DMS 273 treated with DMSO at 0.1 percent for 48 hours (cell line): ENCODE data around the gene PEAK3.

Source experiments
- DNase-seq: peaks from one replicate; lab custom pipeline; 2025; lab: John Stamatoyannopoulos, UW

The PEAK3 gene, protein sequence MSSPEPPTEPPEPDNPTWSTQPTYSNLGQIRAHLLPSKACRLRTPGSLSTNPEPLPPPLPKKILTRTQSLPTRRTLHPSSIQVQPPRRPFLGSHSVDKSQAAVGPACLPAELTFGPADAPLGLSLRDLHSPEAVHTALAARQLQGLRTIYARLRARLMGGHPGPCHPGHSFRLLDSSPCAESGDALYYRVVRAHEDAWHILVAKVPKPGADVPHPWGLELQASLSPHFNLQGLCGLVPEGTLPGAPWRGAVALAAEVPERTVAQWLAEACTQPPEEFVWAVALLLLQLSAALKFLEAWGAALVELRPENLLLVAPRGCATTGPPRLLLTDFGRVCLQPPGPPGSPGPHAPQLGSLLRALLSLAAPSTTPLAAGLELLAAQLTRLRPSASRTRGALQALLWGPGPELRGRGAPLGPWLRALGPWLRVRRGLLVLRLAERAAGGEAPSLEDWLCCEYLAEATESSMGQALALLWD

DNA sequence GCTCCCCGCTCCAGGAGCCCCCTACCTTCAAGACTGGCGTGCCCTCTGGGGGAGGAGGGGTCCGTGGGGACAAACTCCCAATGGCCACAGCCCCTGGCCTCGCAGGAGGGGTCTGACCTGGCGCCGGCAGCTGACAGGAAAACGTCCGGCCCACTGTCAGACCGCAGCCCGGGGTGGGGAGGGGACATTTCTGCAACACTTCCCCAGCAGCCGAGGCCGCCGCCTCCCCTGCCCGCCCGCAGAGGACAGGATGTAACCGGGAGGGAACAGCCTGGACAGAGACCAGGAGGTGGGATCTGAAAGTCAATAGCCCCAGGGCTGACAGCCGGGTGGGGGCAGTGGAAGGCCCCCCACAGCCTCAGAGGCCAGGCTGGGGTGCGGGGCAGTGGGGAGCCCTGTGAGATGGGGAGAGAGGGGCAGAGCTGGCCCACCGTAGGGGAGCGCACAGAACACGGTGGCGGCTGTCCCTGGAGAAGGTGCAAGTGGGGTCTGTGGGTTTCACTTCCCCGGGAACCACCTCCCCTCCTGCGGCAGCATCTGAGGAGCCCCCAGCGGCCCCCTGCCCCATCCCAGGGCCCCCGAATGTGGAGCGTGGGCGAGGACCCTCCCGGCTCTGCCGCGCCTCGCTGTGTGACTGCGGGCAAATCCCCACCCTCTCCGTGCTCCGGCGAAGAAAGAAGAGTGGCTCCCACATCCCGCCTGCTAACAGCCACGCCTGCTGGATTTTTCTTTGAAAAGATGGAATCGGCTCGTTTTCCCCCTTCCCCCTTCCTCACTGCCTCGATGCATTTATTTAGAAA is at the start of gene PEAK3:
TSS of gene PEAK3 (minus strand) at position 114 of the 800 bp plus-strand sequence. CDS start 1,244 bp downstream, outside the sequence.
- DNase-seq, result no peak

DNA sequence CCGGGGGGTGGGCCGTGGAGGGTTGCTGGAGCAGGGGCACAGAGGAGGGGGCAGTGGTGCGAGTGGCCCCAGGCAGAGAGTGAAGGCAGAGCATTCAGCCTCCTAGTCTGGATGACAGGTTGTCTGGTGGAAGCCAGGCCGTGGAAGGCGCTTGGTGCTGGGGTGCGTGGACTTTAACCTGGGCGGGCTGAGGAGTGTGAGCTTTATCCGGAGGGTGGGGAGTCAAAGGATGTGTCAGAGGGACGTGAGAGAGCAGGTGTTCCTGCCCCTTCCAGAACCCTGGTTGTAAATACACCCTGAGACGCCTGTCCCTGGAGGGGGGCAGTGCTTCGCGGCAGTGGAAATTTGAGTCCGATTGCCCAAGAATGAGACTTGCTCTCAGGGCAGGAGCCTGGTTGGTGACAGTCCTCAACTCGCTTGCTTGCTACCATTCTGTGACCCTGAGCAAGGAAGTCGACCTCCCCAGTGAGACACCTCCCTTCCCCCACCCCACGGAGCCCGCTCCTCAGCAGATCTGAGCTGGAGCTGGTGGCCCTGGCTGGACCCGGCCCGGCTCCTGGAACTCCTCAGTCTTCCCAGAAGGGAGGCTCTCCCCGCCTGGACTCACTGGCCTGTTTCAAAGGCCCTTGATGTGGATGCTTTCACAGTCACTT is 48.8 kb upstream of the PEAK3 start:
- DNase-seq, result no peak

DNA sequence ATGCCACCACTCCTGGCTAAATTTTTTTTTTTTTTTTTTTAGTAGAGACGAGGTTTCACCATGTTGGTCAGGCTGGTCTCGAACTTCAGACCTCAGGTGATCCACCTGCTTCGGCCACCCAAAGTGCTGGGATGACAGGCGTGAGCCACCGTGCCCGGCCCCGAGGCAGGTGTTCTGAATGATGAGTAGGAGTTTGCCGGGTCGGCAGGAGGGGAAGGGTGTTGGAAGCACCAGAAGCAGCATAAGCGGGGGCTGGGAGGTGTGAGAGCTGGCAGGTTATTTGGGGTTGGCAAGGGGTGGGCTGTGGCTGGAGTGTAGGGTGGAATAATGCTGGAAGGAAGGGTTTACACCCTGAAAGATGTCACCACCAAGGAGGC is 48.3 kb upstream of the PEAK3 start:
- no peak for DNase-seq

DNA sequence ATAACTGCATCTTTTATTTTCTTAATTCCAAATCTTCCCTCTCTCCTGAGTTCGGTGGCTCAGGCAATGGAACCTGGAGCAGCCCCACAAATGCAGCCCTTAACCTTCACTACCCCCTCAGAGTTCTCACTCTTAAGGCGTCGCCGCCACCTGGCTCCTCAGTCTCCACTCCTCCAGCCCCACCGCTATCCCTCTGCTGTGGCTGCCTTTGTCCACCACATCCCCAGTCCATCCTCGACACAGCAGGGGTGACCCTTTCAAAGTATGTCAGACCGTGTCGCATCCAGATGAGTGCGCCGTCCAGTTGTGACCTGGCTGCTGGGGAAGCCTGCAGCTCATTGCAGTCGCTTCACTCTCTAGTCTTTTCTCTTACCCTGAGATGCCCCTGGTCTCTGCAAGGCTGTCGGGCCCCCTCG is 47.5 kb upstream of the PEAK3 start:
- DNase-seq, result no peak

DNA sequence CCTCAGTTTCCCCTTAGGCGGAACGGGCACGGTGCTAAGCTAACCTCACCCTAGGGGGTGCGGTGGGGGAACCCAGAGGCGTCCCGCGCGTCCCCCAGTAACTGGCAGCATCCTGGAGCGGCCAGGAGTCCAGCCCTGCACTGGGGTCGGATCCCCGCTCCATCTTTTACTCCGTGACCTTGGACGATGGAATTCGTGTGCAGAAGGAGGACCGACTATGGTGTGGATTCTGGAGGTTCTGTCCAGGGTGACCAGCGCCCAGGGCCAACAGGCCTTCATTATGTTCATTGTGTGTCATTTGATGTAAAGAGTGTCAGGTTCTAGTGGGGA is 47.1 kb upstream of the PEAK3 start:
- DNase-seq, result no peak

DNA sequence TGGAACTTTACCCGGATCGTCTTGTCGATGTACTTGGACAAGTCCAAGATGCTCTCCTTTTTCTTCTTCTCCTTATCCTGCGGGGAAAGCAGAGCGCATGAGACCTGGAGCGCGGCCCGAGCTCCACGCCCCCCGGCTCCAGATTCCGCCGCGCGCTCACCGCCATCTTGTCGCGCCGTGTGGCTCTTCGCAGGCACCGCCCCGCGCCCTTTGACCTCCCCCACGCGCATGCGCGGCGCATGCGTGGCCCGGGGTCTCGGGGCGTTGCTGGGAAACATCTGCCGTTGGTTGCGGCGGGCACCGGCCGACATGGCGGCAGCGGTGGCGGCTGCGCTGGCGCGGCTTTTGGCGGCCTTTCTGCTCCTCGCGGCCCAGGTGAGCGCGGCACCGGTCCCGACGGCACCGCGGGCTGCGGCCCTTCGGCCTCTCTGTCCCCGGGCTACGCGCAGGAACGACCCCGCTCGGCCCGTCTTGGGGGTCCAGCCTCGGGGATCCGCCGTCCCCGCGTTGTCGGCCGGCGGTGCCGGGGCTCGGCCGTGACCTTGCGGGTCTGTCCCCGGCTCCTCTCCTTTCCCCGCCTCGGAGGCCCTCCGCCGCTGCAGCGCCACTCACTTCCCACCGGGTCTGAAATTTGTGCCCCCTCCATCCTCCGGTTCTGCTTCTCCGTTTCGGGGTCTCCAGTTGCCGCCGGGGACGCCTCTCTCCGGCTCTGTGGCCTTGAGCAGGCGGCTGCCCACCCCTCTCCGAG is 46.6 kb upstream of the PEAK3 start, which contains the start of the genes LSM7 and SPPL2B:
TSS of gene LSM7 (minus strand) at position 186 of the 748 bp plus-strand sequence. CDS start at position 166, 20 bp downstream.
TSS of gene SPPL2B (plus strand) at position 284 of the 748 bp plus-strand sequence. CDS start at position 310, 26 bp downstream.
- peak; percentile 46 for DNase-seq

DNA sequence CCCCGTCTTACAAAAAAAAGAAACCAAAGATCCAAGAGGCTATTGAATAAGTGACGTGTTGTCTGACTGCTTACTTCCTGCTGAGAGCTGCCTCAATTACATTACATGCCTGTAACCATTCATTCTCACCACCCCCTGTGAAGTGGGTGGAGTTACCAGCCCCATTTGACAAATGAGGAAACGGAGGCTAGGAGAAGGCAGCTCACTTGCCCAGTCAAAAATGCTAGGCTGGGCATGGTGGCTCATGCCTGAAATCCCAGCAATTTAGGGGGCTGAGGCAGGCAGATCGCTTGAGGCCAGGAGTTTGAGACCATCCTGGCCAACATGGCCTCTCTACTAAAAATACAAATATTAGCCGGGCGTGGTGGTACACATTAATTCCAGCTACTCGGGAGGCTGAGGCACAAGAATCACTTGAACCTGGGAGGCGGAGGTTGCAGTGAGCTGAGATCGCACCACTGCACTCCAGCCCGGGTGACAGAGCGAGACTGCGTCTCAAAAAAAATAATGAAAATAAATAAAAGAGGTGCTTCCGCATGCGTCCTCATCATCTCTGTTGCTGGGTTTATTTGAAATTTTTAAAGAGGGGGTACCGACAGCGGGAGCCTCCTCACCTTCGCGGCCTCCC is 45.9 kb upstream of the PEAK3 start:
- peak; percentile 48 for DNase-seq

DNA sequence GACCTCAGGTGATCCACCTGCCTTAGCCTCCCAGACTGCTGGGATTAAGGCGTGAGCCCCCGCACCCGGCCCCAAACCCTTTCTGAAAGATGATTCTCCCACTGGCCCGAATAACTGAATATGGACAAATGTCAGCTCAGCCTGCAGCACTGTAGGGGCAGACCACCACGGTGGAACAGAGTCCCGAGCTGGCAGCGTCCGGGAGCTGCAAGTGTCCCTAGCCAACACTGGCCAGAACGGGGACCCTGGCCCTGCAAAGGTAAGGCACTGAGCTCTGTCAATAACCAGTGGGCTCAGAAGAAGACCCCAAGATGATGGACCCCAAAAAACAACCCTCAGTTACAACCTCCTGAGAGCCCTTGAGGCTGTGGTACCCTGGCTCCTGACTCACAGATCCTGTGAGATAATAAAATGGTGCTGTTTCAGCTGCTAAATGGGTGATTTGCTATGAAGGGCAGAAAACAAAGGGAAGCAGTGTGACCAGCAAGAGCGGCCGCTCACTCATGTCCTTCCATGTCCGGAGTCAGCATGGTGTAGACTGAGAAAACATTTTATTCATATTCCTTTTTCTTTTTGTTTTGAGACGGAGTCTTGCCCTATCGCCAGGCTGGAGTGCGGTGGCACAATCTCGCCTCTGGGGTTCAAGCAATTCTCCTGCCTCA is 44.9 kb upstream of the PEAK3 start:
- DNase-seq, result no peak

DNA sequence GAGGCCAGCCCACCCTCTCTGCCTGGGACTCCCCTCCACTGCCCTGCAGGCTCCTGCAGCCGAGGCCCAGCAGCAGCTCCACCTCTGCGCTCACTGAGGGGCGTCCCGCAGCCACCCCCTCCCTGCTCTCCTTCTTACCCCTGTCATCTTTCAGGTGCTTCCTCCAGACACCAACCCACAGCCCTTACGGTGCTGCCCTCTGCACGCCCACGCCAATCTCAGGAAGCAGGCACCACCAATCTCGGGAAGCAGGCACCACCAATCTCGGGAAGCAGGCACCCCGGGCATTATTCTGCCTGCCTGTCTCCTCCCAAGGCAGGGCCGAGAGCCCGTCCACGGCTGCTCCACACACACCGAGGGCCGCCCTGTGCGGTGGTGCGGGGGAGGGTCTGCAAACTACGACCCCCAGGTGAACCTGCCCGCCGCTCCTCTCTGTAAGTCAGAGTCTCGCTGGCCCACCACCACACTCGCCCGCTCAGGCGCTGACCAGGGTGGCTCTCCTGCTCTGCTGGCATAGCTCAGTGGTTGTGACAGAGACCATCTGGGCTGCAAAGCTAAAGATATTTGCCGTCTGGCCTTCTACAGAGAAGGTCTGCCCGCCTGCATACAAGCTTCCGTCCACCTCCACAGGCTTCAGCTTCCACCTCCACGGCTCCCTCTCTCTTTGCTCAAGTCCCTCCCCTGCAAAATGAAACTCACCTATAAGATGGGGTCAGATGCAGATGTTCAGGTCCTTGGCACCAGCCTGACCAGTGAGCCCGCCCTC is 43.5 kb upstream of the PEAK3 start:
- DNase-seq, result no peak

DNA sequence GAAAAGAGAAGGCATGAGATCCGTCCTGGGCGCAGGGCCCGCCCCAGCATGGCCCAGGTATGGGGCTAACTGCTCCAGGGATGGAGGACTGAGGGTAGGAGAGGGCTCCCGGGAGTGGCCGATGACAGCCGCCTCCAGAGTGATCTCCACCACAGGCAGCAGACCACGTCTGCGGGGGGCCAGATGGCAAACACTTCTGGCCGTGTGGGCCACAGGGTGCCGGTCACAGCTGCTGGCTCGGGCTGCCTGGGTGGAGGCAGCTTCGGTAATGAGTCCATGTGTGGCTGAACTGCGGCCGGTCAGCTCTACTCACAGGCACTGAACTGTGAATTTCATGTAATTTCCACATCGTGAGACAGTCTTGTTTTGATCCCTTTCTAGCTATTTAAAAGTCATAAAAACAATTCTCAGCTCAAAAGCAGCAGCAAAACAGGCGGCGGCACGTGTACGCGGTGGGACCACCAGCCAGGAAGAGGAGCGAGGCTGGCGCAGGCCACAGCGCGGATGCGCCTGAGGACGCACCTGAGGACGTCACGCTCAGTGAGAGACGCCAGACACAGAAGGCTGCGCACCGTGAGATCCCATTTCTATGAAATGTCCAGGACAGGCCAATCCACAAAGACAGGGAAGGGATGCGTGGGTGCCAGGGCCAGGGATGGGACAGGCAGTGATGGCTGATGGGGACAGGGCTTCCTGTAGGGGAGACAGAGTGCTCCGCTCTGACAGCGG is 42.4 kb upstream of the PEAK3 start:
- no peak for DNase-seq

DNA sequence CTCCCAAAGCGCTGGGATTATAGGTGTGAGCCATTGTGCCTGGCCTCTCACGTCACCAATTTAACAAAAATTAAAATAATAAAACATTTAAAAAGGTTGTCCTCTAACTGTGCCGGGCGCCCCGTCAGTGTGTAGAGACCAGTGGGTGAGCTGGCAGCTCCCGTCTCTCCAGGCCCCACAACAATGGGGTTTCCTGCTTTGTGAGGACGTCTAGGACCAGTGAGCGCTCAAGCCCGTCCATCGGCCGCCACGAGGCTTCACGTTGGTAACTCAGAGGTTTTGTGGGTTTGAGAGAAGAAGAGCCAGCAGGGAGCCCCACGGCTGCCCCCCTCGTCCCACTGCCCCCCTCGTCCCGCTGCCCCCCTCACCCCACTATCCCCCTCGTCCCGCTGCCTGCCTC is 41.7 kb upstream of the PEAK3 start:
- no peak for DNase-seq

DNA sequence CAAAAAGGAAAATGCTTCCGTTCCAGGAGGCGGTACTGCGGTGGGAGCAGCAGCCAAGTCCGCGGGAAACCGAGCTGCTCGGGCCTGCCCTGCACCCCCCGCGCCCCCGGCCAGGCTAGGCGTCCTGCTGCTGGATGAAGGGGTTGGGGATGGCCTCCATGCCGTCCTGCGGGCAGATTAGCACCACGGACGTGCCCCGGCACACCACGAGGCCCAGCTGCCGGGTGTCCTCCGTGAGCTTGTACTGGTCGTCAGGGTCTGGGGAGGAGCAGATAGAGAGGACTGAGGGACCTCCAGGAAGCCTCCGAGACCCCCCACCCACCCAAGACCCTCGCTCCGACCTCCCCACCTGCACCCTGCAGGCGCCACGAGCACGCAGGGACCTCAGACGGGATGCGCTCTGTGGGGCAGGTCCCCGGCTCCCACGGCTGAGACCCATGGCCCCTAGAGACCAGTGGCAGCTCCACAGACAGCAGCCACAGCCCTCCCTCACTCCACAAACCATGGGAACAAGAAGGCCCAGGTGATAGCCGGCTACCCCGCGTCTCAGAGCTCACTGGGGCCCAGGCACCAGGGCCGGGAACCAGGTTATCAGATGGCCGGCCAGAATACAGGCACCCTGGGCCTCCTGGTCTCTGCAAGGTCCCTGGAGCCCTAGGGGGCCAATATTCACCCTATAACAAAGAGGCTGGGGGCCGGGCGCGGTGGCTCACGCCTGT is 39.7 kb upstream of the PEAK3 start:
- no peak for DNase-seq

DNA sequence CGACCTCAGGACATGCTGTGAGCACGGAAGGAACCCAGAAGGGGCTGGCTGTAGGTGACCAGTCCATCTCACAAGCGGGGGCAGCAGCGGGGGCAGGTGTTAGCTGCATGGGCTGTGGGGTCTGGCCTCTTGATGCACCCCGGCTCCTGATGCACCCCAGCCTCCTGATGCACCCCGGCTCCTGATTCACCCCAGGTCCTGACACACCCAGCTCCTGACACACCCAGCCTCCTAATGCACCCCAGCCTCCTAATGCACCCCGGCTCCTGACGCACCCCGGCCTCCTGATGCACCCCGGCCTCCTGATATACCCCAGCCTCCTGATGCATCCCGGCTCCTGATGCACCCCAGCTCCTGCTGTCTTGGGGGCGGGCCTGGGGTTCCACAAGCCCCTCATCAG is 39.0 kb upstream of the PEAK3 start:
- DNase-seq, result no peak

DNA sequence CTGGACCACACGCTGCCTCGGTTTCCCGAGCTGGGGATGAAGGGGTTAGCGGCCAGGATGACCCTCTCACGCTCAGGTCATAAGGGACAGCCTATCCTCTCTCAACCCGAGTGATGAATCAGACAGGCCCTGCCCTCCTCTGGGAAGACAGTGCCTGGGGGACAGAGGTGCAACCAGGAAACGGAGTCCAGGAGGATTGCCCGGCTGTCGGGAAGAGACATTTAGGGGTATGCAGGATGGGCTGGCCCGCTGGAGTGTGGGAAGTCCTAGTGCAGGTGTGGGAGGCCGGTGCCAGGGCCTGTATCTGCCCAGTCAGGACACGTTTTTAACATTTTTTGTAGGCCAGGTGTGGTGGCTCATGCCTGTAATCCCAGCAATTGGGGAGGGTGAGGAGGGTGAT is 38.1 kb upstream of the PEAK3 start:
- DNase-seq, result no peak

DNA sequence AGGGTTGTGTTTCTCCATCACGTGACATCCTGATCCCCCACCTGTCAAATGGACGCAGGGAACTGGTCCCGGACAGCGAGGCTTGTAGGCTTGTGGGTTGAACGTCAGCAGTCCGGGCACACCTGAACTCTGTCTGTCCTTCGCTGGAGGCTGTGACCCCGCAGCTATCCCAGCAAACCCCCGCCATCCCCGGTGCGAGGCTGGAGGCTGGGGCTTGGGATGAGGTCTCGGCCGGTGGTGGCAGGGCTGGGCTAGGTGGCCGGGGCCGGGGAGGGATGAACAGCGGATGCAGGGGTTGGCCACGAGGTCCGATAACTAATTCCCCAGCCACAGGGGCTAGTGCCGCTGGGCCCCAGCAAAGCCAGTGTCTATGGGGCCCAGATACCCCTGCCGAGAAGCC is 37.6 kb upstream of the PEAK3 start:
- no peak for DNase-seq

DNA sequence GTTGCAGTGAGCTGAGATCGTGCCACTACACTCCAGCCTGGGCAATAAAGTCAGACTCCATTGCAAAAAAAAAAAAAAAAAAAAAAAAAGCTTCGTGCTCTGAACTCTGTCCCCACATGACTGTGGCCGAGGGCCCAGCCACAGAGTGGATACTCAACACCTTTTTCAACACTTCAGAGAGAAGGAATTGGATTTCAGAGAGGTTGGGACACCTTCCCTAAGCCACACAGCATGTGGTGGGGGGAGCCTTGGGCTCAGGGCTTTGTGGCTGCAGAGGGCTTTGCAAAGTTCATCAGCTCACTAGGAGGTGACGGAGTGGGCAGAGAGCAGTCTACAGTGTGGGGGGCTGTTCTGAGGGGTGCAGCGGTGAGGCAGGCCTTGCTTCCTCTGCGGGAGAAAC is 36.9 kb upstream of the PEAK3 start:
- DNase-seq, result no peak

DNA sequence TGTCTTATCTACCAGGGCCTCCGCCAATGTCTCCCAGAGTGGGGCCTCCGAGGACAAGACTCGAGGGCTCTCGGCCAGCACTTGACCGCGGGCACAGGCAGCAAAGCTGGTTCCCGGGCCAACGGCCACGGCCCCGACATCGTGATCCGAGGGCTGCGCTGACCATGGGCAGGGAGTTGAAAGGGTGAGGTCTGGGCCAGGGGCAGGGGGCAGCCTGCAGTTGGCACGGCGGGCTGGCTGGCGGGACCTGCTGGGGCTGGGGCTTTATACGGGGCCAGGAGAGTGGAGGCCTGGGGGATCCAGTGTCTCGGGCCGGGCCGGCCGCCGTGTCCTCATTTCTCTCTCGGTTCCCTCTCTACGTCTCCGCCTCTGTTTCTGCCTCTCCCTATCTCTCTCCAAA is 35.8 kb upstream of the PEAK3 start:
- DNase-seq, result no peak

DNA sequence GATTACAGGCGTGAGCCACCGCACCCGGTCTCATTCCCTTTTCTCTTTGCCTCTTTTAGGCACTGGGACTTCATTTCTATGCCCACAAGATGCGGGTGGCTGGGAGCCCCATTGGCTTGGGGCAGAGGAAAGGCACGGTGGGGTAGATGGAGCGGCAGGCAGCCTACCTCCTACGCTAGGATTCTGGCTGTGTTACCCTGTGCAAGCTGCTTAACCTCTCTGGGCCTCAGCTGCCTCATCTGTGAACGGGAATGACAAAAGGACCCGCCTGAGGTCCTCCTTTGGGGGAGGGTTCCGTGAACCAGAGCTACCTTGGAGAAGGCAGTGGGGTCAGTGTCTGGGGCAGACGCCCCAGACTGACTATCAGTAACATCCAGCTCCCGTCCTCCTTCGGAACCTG is 35.3 kb upstream of the PEAK3 start:
- DNase-seq, result no peak
